Prostate gland (tissue), 2 donors: ENCODE measurements around the gene CMTR2.

ENCODE experiments used
- POLR2A ChIP-seq: fragments of 450-650 bp; IDR thresholded peaks from one replicate; pipeline ENCODE4 v1.6.1; 2016; ENCODE audit warnings: antibody characterized with exemption, mild to moderate bottlenecking
- POLR2AphosphoS5 ChIP-seq: sonication (generic); formaldehyde crosslinking; IDR thresholded peaks from one replicate; pipeline ENCODE4 v1.6.1; 2017; ENCODE audit warnings: antibody characterized with exemption
- TF ChIP-seq, protein P1 (sequence below), 4 experiments: fragments of 200-600 bp in 2 of 4; fragments of 450-650 bp in 2 of 4; sonication (generic) in 2 of 4; IDR thresholded peaks; 1 replicate in 3 of 4; 2 replicates in 1 of 4; pipeline ENCODE4 v1.5.1; 2016 to 2019; ENCODE audit warnings: antibody characterized with exemption in 4 of 4, mild to moderate bottlenecking in 2 of 4, moderate library complexity in 2 of 4

DNA sequence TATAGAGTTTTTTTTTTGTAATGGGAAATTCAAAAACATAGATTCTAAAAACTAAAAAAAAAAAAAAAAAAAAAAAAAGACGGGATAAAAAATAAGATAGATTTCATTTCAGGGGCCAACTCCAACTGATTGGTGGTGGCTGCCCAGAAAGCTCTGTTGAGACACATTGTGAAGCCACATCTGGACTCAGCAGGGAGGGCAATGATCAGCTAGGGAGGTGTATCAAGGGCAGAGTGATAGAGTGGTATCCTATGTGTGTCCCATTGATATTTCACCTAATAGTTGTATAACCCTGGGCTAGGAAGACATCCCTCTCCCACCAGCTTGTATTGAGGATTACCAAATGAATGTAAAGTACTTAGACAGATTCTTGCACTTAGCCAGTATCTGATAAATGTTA is 6.7 kb upstream of the CMTR2 start:
- TF ChIP-seq, protein P1, sequence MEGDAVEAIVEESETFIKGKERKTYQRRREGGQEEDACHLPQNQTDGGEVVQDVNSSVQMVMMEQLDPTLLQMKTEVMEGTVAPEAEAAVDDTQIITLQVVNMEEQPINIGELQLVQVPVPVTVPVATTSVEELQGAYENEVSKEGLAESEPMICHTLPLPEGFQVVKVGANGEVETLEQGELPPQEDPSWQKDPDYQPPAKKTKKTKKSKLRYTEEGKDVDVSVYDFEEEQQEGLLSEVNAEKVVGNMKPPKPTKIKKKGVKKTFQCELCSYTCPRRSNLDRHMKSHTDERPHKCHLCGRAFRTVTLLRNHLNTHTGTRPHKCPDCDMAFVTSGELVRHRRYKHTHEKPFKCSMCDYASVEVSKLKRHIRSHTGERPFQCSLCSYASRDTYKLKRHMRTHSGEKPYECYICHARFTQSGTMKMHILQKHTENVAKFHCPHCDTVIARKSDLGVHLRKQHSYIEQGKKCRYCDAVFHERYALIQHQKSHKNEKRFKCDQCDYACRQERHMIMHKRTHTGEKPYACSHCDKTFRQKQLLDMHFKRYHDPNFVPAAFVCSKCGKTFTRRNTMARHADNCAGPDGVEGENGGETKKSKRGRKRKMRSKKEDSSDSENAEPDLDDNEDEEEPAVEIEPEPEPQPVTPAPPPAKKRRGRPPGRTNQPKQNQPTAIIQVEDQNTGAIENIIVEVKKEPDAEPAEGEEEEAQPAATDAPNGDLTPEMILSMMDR (IDR thresholded peaks at IDR 0.05): no peak
- TF ChIP-seq POLR2AphosphoS5: no peak
- no peak for TF ChIP-seq POLR2A
